Loucy (cell line): ENCODE results near the gene TDRD3.

Source experiments
- H2AFZ ChIP-seq: fragments of 200-600 bp; sonication (generic); 2 replicates; pipeline ENCODE4 v1.6.0; 2016; ENCODE audit warnings: antibody characterized with exemption, mild to moderate bottlenecking, low read length, moderate library complexity
- H3F3A ChIP-seq: fragments of 200-600 bp; 2 replicates; pipeline ENCODE4 v1.6.0; 2016; ENCODE audit warnings: antibody characterized with exemption, low read depth, mild to moderate bottlenecking
- H3K27me3 ChIP-seq: fragments of 200-600 bp; sonication (generic); 2 replicates; pipeline ENCODE4 v1.6.1; 2014; ENCODE audit warnings: low read length, mild to moderate bottlenecking; ENCODE audit not compliant: insufficient read depth, poor library complexity, severe bottlenecking
- H3K36me3 ChIP-seq: fragments of 200-600 bp; sonication (generic); 2 replicates; pipeline ENCODE4 v1.6.1; 2016; ENCODE audit warnings: low read length; ENCODE audit not compliant: insufficient read depth
- H3K4me1 ChIP-seq: fragments of 200-600 bp; sonication (generic); 2 replicates; pipeline ENCODE4 v1.5.1; 2014; ENCODE audit warnings: low read length, mild to moderate bottlenecking; ENCODE audit not compliant: insufficient read depth, poor library complexity, severe bottlenecking
- H3K4me2 ChIP-seq: fragments of 200-600 bp; sonication (generic); 2 replicates; pipeline ENCODE4 v1.6.0; 2014; ENCODE audit warnings: antibody characterized with exemption, low read length, low read depth, mild to moderate bottlenecking; ENCODE audit not compliant: poor library complexity, severe bottlenecking
- H3K4me3 ChIP-seq: fragments of 200-600 bp; sonication (generic); 2 replicates; pipeline ENCODE4 v1.5.1; 2014; ENCODE audit warnings: low read length, mild to moderate bottlenecking, mixed read lengths; ENCODE audit not compliant: poor library complexity, severe bottlenecking
- H3K79me2 ChIP-seq: fragments of 200-600 bp; sonication (generic); 2 replicates; pipeline ENCODE4 v1.6.1; 2014; ENCODE audit warnings: low read length; ENCODE audit not compliant: insufficient read depth
- H3K9ac ChIP-seq: fragments of 200-600 bp; sonication (generic); 2 replicates; pipeline ENCODE4 v1.6.0; 2014; ENCODE audit warnings: mild to moderate bottlenecking, low read depth, low read length, moderate library complexity; ENCODE audit not compliant: poor library complexity, severe bottlenecking
- H3K9me2 ChIP-seq: fragments of 200-600 bp; sonication (generic); replicated peaks from 2 replicates; pipeline ENCODE4 v1.6.1; 2016; ENCODE audit warnings: low read depth, low read length, mixed read lengths
- H3K9me3 ChIP-seq: fragments of 200-600 bp; sonication (generic); 2 replicates; pipeline ENCODE4 v1.6.1; 2014; ENCODE audit warnings: mild to moderate bottlenecking, antibody characterized with exemption, low read length, low read depth; ENCODE audit not compliant: insufficient read depth
- H4K20me1 ChIP-seq: fragments of 200-600 bp; sonication (generic); 2 replicates; pipeline ENCODE4 v1.6.0; 2014; ENCODE audit warnings: antibody characterized with exemption, low read length, mild to moderate bottlenecking; ENCODE audit not compliant: insufficient read depth, poor library complexity, severe bottlenecking
- EZH2phosphoT487 ChIP-seq: fragments of 200-600 bp; IDR thresholded peaks from 2 replicates; pipeline ENCODE4 v1.6.1; 2018; ENCODE audit warnings: antibody characterized with exemption, mild to moderate bottlenecking, moderate library complexity, borderline replicate concordance
- TF ChIP-seq, protein P1 (sequence below): fragments of 200-600 bp; sonication (generic); conservative IDR thresholded peaks from 2 replicates; pipeline ENCODE4 v1.5.1; 2014; ENCODE audit warnings: mild to moderate bottlenecking, antibody characterized with exemption, low read length

TDRD3 gene

GRCh38 chr13:60572855-60573254 is 175.8 kb downstream of the TDRD3 start:
- no peaks in the 10 kb centered on the region for H3K27me3 ChIP-seq
- H3K36me3 ChIP-seq = peaks cover 6% of the 10 kb centered on the region; the same call in 1 of the 2 replicates
- no peak overlapping the region for H3K9ac ChIP-seq
- H3K4me2 ChIP-seq = no peak overlapping the region
- H3K9me2 ChIP-seq = no peaks in the 10 kb centered on the region
- H3K9me3 ChIP-seq = no peaks in the 10 kb centered on the region
- no peaks in the 10 kb centered on the region for H3K79me2 ChIP-seq
- H4K20me1 ChIP-seq = no peaks in the 10 kb centered on the region
- H3K4me1 ChIP-seq = peaks cover 9% of the 10 kb centered on the region
- H2AFZ ChIP-seq = no peak overlapping the region
- no peaks in the 10 kb centered on the region for H3F3A ChIP-seq
- TF ChIP-seq, protein P1, sequence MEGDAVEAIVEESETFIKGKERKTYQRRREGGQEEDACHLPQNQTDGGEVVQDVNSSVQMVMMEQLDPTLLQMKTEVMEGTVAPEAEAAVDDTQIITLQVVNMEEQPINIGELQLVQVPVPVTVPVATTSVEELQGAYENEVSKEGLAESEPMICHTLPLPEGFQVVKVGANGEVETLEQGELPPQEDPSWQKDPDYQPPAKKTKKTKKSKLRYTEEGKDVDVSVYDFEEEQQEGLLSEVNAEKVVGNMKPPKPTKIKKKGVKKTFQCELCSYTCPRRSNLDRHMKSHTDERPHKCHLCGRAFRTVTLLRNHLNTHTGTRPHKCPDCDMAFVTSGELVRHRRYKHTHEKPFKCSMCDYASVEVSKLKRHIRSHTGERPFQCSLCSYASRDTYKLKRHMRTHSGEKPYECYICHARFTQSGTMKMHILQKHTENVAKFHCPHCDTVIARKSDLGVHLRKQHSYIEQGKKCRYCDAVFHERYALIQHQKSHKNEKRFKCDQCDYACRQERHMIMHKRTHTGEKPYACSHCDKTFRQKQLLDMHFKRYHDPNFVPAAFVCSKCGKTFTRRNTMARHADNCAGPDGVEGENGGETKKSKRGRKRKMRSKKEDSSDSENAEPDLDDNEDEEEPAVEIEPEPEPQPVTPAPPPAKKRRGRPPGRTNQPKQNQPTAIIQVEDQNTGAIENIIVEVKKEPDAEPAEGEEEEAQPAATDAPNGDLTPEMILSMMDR = no peak
- TF ChIP-seq EZH2phosphoT487 = no peak
- H3K4me3 ChIP-seq = no peak overlapping the region

GRCh38 chr13:60574735-60575134 is 177.7 kb downstream of the TDRD3 start:
- no peak overlapping the region for H3K4me3 ChIP-seq
- no peaks in the 10 kb centered on the region for H4K20me1 ChIP-seq
- no peaks in the 10 kb centered on the region for H3F3A ChIP-seq
- H3K27me3 ChIP-seq = no peaks in the 10 kb centered on the region
- no peaks in the 10 kb centered on the region; the same call in 1 of the 2 replicates for H3K36me3 ChIP-seq
- no peak for TF ChIP-seq EZH2phosphoT487
- TF ChIP-seq, protein P1 = no peak
- no peaks in the 10 kb centered on the region for H3K9me3 ChIP-seq
- no peaks in the 10 kb centered on the region for H3K79me2 ChIP-seq
- no peak overlapping the region for H3K4me2 ChIP-seq
- peaks cover 9% of the 10 kb centered on the region for H3K4me1 ChIP-seq
- H2AFZ ChIP-seq = no peak overlapping the region
- H3K9me2 ChIP-seq = no peaks in the 10 kb centered on the region
- H3K9ac ChIP-seq = no peak overlapping the region

DNA sequence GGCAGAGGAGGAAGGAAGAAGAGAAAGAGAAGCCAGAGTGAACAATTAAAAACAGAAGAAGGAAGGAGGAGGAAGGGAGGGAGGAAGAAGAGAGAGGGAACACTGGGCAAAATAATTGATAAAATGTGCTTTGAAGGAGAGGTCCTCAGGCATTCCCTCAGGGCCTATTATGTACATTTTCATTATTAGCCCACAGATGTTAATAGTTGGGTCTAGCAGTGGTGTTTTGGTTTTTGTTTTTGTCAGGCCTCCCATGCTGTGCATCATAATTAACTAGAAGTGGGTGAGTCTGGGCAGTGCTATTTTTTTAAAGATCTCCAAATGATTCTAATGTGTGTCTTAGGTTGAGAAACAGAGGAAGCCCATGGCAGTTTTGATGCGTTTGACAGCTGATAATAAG is 178.1 kb downstream of the TDRD3 start:
- Histone ChIP-seq H3K27me3 (no peaks in the 10 kb centered on the region), H3K9me2 (no peaks in the 10 kb centered on the region), H2AFZ (no peak overlapping the region), H3K4me1 (peaks cover 9% of the 10 kb centered on the region), H3F3A (no peaks in the 10 kb centered on the region), H3K4me3 (no peak overlapping the region), H4K20me1 (no peaks in the 10 kb centered on the region), H3K9me3 (no peaks in the 10 kb centered on the region), H3K36me3 (no peaks in the 10 kb centered on the region), H3K4me2 (no peak overlapping the region), H3K9ac (no peak overlapping the region), H3K79me2 (no peaks in the 10 kb centered on the region)
- TF ChIP-seq, protein P1 = no peak
- no peak for TF ChIP-seq EZH2phosphoT487
